Measurements from ENCODE around the gene MTPN.

Gene MTPN

DNA sequence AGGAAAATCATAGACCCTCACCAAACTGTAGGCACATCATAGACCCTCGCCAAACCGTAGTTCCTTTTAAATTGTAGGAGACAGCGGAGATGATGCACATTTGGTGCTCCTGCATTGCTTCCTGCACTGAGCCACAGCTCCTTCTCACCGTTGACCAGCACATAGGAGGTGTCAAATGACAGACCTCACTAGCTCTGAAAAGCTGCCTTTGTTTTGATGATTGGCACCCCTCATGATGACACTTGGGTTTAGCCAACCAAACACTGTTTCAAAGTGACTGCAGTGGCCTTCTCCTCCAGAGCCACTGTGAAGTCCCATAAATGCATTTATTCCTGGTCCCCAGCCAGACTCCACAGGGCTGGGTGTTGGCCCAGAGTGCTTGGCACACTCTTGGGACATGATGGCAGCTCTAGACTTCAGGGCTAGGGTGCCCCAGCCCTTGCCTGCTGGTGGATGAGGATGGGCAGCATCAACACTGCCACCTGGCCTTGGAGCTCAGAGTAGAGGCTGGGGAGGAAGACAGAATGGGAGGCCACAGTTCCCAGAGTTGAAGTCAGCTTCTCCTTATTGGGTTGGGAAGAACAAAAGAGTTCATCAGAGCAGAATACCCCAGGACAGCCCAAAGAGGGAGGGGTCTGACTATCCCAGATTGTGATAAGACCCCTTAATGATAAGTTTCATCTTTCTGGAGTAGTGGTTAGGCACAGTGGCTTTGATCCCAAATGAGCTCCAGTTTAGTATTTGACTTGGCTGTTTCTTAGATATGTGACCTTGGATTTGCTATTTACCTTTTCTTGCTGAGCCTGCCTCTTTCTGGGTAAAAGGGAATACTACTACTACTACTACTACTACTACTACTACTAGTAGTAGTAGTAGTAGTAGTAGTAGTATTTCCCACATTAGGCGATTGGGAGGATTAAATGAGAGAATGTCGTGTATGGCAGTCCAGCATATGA is 75.3 kb downstream of the MTPN start:
- Histone ChIP-seq H3K36me3 (ENCODE audit: control insufficient read depth, insufficient read depth, low read length) (no peaks in the 10 kb centered on the region), H2AFZ (no peak overlapping the region), H3K27ac (no peak overlapping the region), H3K9me3 (ENCODE audit: control insufficient read depth, low read length) (no peaks in the 10 kb centered on the region), H3K27me3 (ENCODE audit: control insufficient read depth, insufficient read depth, low read length) (no peaks in the 10 kb centered on the region), H3K4me1 (no peaks in the 10 kb centered on the region), H3K4me2 (ENCODE audit: low read length) (no peak overlapping the region), H3K79me2 (no peaks in the 10 kb centered on the region), H3K9ac (no peak overlapping the region), H3K4me3 (ENCODE audit: low read depth, low read length) (no peak overlapping the region)
- TF ChIP-seq, protein P1, sequence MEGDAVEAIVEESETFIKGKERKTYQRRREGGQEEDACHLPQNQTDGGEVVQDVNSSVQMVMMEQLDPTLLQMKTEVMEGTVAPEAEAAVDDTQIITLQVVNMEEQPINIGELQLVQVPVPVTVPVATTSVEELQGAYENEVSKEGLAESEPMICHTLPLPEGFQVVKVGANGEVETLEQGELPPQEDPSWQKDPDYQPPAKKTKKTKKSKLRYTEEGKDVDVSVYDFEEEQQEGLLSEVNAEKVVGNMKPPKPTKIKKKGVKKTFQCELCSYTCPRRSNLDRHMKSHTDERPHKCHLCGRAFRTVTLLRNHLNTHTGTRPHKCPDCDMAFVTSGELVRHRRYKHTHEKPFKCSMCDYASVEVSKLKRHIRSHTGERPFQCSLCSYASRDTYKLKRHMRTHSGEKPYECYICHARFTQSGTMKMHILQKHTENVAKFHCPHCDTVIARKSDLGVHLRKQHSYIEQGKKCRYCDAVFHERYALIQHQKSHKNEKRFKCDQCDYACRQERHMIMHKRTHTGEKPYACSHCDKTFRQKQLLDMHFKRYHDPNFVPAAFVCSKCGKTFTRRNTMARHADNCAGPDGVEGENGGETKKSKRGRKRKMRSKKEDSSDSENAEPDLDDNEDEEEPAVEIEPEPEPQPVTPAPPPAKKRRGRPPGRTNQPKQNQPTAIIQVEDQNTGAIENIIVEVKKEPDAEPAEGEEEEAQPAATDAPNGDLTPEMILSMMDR (IDR thresholded peaks at IDR 0.05), result no peak

DNA sequence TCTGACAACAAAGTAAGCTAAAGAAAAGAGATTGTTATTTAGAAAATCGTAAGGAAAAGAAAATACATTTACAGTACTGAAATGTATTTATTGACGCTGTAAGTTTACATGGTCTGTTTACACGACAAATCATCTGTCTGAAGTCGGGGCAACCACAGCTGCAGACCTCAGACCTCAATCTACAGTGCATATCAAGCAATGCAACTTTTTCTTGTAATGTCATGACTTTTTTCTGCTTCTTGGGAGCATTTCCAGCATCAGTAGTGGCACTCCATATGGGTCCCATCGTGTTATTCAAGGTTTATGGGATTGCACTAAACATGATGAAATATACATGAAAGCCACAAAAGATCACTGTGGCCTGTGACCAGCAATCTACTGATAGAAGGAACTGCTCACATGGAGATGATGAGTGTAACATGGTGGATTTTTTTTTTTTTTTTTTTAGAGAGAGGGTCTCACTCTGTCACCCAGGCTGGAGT is 77.1 kb downstream of the MTPN start:
- no peak overlapping the region for H3K4me2 ChIP-seq (ENCODE audit: low read length)
- H3K27ac ChIP-seq, result no peak overlapping the region
- no peaks in the 10 kb centered on the region for H3K27me3 ChIP-seq (ENCODE audit: control insufficient read depth, insufficient read depth, low read length)
- H3K9me3 ChIP-seq (ENCODE audit: control insufficient read depth, low read length), result no peaks in the 10 kb centered on the region
- H2AFZ ChIP-seq, result no peak overlapping the region
- no peak overlapping the region for H3K4me3 ChIP-seq (ENCODE audit: low read depth, low read length)
- no peaks in the 10 kb centered on the region for H3K79me2 ChIP-seq
- no peaks in the 10 kb centered on the region for H3K4me1 ChIP-seq
- TF ChIP-seq, protein P1 (IDR thresholded peaks at IDR 0.05), result no peak
- no peaks in the 10 kb centered on the region for H3K36me3 ChIP-seq (ENCODE audit: control insufficient read depth, insufficient read depth, low read length)
- no peak overlapping the region for H3K9ac ChIP-seq

DNA sequence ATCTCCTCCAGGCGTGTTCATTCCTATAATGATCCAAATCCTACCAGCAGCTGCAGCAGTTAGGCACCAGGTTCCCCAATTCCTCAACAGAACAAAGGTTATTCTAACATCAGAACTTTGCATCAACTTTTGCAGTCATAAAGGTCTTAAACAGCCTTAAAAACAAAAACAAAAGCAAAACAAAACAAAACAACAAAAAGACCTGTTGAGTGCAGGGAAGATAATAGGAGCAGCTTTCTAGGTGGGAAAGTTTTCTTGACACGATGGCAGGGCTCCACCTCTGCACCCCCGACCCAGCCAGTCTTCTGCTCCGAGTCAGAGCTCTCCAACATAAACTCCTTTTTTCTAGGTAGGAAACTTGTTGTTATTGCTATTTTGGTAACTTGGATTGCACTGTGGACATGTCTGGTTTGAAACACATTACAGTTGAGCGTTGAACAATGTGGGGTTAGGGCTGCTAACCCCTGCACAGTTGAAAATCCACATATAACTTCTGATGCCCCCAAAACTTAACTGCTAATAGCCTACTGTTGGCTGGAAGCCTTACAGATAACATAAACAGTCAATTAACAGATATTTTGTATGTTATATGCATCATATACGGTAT is 77.6 kb downstream of the MTPN start:
- Histone ChIP-seq H3K36me3 (ENCODE audit: control insufficient read depth, insufficient read depth, low read length) (no peaks in the 10 kb centered on the region), H2AFZ (no peak overlapping the region), H3K27ac (no peak overlapping the region), H3K4me2 (ENCODE audit: low read length) (no peak overlapping the region), H3K79me2 (no peaks in the 10 kb centered on the region), H3K9ac (no peak overlapping the region), H3K9me3 (ENCODE audit: control insufficient read depth, low read length) (no peaks in the 10 kb centered on the region), H3K4me1 (no peaks in the 10 kb centered on the region), H3K27me3 (ENCODE audit: control insufficient read depth, insufficient read depth, low read length) (no peaks in the 10 kb centered on the region), H3K4me3 (ENCODE audit: low read depth, low read length) (no peak overlapping the region)
- TF ChIP-seq, protein P1 (IDR thresholded peaks at IDR 0.05), result no peak

DNA sequence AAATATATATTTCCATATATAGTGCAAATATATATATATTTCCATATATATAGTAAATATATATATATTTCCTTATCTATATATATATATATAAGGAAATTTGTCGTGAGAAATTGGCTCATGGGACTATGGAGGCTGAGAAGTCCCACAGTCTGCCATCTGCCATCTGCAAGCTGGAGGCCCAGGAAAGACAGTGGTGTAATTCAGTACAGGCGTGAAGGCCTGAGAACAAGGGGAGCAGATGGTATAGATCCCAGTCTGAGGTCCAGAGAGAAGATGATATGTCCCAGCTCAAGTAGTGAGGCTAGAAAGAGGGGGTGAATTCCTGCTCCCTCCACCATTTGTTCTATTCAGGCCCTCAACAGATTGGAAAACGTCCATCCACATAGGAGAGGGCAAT is 78.9 kb downstream of the MTPN start:
- H3K27ac ChIP-seq, result no peak overlapping the region
- no peak overlapping the region for H3K4me2 ChIP-seq (ENCODE audit: low read length)
- no peak overlapping the region for H3K4me3 ChIP-seq (ENCODE audit: low read depth, low read length)
- H3K36me3 ChIP-seq (ENCODE audit: control insufficient read depth, insufficient read depth, low read length), result no peaks in the 10 kb centered on the region
- TF ChIP-seq, protein P1 (IDR thresholded peaks at IDR 0.05), result no peak
- no peaks in the 10 kb centered on the region for H3K4me1 ChIP-seq
- no peak overlapping the region for H3K9ac ChIP-seq
- H3K9me3 ChIP-seq (ENCODE audit: control insufficient read depth, low read length), result no peaks in the 10 kb centered on the region
- no peak overlapping the region for H2AFZ ChIP-seq
- H3K79me2 ChIP-seq, result no peaks in the 10 kb centered on the region
- H3K27me3 ChIP-seq (ENCODE audit: control insufficient read depth, insufficient read depth, low read length), result no peaks in the 10 kb centered on the region
